ENCODE measurements around the gene INPP5J.
"Not testable (repeated sequence)": the region's sequence is repeated elsewhere in the genome, so short reads cannot be mapped to it uniquely, and the experiment has no call there.

INPP5J gene

DNA sequence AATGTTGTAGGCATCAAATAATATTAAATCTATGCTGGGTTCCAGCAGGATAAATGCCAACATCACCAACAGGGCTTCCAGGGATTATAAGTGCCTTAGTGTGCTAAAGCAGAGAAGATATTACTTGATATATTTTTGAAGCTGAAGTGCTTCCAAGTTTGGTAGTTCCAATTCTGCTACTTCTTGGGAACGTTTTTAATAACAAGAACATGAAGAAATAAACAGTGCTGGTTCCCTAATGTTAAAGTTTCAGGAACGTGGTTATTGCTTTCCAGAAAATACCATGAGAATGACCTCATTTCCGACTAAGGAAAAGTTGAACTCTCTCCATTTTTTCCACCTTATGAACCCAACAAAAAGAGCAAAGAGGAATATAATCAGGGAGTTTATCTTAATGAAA is 32.7 kb downstream of the INPP5J start:
- DNase-seq, result no peak

- DNase-seq, result no peak
Observed at GRCh38 chr22:31160328-31160978, 37.7 kb downstream of the INPP5J start.

GRCh38 chr22:31161386-31161785 is 38.6 kb downstream of the INPP5J start:
- DNase-seq, result no peak

- no peak for DNase-seq
Observed at GRCh38 chr22:31162015-31162765, 39.4 kb downstream of the INPP5J start.

- no peak for DNase-seq
Observed at GRCh38 chr22:31170971-31171370, 48.2 kb downstream of the INPP5J start.

DNA sequence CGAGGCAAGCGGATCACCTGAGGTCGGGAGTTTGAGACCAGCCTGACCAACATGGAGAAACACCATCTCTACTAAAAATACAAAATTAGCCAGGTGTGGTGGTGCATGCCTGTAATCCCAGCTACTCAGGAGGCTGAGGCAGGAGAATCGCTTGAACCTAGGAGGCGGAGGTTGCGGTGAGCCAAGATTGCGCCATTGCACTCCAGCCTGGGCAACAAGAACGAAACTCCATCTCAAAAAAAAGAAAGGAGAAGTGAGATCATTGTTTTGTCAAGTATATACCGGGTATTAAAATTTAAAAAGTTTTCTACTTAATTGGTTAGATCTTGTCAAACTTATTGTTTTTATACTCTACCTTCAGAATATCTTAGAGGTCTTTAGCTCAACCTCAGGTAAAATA is 49.0 kb downstream of the INPP5J start:
- not testable (repeated sequence) for DNase-seq

DNA sequence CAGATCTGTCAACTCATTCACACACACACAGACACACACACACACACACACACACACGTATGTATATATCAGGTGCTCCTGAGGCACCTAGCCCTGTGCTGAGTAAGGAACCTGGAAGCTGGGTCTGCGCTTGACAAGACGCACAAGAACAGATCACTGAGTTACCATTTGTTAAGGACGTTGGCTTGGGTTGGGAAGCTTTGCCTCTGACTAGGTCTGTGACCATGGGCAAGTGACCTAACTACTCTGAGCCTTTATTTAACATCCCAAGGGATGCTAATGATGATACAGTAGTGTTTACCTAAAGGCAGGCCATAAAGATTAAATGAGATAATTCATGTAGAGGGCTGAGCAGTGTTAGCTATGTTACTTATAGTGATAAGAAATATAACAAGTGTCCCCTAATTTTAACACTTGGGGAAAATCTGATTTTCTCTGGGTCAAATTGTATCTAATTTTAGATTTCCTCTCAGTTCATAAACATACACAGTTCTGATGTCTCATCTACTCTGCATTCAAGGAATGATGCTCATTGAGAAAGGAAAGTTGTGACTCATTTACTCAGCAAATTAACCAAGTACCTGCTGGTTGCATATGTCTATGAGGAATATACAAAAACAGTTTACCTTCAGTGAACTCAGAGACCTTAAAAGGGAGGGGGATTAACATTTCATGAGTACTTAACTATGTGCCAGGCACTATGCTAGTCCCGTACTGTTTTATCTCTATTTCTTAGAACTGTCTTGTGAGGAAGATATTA is 50.8 kb downstream of the INPP5J start:
- no peak for DNase-seq

DNA sequence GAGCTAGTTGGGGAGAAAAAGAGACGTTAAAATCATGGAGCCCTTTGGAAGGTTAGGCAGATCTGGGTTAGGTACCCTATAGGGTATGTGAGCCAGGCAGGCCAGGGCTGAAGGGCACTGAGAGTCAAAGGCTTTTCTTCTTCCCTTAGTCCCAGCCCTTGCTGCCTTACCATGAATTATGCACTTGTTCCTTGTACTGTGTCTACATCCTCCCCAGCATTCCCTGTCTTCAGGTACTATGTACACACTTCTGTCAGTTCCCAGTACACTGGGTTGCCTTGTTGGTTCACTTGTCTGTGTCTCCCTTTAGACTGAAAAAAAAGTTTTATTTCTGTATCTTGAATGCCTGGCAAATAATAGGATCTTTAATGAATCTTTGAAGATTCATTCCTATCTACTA is 54.2 kb downstream of the INPP5J start:
- DNase-seq, result no peak

- DNase-seq, result no peak
Observed at GRCh38 chr22:31177420-31178162, 54.8 kb downstream of the INPP5J start.

DNA sequence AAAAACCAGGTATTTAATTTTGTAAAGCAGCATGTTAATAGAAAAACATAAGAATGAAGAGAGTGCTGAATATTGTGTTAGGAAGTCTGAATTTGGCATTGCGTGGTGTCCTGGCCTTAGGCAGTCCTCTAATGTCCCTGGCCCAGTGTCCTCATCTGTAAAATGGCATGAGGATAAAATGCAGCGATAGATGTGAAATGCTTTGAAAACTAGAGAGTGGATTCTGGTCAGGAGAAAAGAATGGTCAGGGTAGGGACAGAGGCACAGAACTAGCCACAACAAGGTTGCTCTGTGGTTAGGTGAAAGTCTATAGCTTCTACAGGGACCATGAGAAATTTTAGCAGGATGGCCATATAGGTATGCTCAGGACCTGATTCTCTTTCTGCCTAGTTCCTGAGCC is 56.1 kb downstream of the INPP5J start:
- no peak for DNase-seq

DNA sequence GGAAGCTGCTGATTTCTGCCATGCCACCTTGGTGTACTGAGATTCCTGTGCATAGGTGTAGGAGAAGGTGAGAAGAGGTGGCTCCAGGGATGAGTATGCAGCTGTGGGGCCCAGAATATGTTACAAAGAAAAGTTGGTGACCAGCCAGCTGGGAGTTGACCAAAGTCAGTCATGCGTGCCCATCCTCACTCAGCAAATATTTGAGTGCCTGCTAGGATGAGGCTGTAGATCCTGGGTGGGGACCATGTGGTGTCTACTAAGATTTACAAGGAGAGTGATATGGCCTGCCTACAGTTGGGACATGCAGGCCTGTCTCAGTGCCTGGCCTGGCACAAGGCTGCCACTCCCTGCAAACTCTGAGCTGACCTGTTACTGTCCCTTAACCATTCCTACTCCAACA is 56.6 kb downstream of the INPP5J start:
- no peak for DNase-seq

DNA sequence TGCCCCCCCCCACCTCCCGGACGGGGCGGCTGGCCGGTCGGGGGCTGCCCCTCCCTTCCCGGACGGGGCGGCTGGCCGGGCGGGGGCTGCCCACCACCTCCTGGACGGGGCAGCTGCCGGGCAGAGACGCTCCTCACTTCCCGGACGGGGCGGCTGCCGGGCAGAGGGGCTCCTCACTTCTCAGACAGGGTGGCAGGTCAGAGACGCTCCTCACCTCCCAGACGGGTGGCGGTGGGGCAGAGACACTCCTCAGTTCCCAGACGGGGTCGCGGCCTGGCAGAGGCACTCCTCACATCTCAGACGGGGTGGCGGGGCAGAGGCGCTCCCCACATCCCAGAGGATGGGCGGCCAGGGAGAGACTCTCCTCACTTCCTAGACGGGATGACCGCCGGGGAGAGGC is 61.2 kb downstream of the INPP5J start:
- DNase-seq, result no peak

All from activated CD8-positive, alpha-beta memory T cell treated with anti-CD3 and anti-CD28 coated beads for 24 hours (primary cell).